ENCODE results near the gene LAMA2.

Gene LAMA2

GRCh38 chr6:128914051-128914450, 31.1 kb downstream of the LAMA2 start:
- no peak overlapping the region for H3K9ac ChIP-seq (ENCODE audit: low read length in 2 of 2)
- H3K4me3 ChIP-seq (ENCODE audit: low read length in 2 of 2), result no peak overlapping the region
- H3K4me1 ChIP-seq (ENCODE audit: control insufficient read depth, insufficient read depth, low read length), result no peaks in the 10 kb centered on the region
- H3K36me3 ChIP-seq (ENCODE audit: control insufficient read depth in 2 of 2, insufficient read depth in 2 of 2, low read length in 2 of 2), result no peaks in the 10 kb centered on the region
- H3K9me3 ChIP-seq (ENCODE audit: control insufficient read depth in 2 of 2, low read length in 2 of 2), result no peaks in the 10 kb centered on the region
- H3K27ac ChIP-seq (ENCODE audit: low read length), result no peak overlapping the region
- no peaks in the 10 kb centered on the region for H3K27me3 ChIP-seq (ENCODE audit: control insufficient read depth in 1 of 2, insufficient read depth in 2 of 2, low read length in 2 of 2)

GRCh38 chr6:128918886-128919285, 35.9 kb downstream of the LAMA2 start:
- H3K36me3 ChIP-seq (ENCODE audit: control insufficient read depth in 2 of 2, insufficient read depth in 2 of 2, low read length in 2 of 2), result no peaks in the 10 kb centered on the region
- no peak overlapping the region for H3K9ac ChIP-seq (ENCODE audit: low read length in 2 of 2)
- H3K27ac ChIP-seq (ENCODE audit: low read length), result no peak overlapping the region
- H3K27me3 ChIP-seq (ENCODE audit: control insufficient read depth in 1 of 2, insufficient read depth in 2 of 2, low read length in 2 of 2), result no peaks in the 10 kb centered on the region
- no peaks in the 10 kb centered on the region for H3K9me3 ChIP-seq (ENCODE audit: control insufficient read depth in 2 of 2, low read length in 2 of 2)
- no peak overlapping the region for H3K4me3 ChIP-seq (ENCODE audit: low read length in 2 of 2)
- H3K4me1 ChIP-seq (ENCODE audit: control insufficient read depth, insufficient read depth, low read length), result no peaks in the 10 kb centered on the region

- no peaks in the 10 kb centered on the region for H3K36me3 ChIP-seq (ENCODE audit: control insufficient read depth in 2 of 2, insufficient read depth in 2 of 2, low read length in 2 of 2)
- no peak overlapping the region for H3K4me3 ChIP-seq (ENCODE audit: low read length in 2 of 2)
- no peak overlapping the region for H3K27ac ChIP-seq (ENCODE audit: low read length)
- no peaks in the 10 kb centered on the region for H3K9me3 ChIP-seq (ENCODE audit: control insufficient read depth in 2 of 2, low read length in 2 of 2)
- H3K9ac ChIP-seq (ENCODE audit: low read length in 2 of 2), result no peak overlapping the region
- no peaks in the 10 kb centered on the region for H3K27me3 ChIP-seq (ENCODE audit: control insufficient read depth in 1 of 2, insufficient read depth in 2 of 2, low read length in 2 of 2)
- H3K4me1 ChIP-seq (ENCODE audit: control insufficient read depth, insufficient read depth, low read length), result no peaks in the 10 kb centered on the region
Observed at GRCh38 chr6:128919412-128920180, 36.7 kb downstream of the LAMA2 start.

- Histone ChIP-seq H3K9me3 (ENCODE audit: control insufficient read depth in 2 of 2, low read length in 2 of 2) (no peaks in the 10 kb centered on the region), H3K27ac (ENCODE audit: low read length) (no peak overlapping the region), H3K9ac (ENCODE audit: low read length in 2 of 2) (no peak overlapping the region), H3K36me3 (ENCODE audit: control insufficient read depth in 2 of 2, insufficient read depth in 2 of 2, low read length in 2 of 2) (no peaks in the 10 kb centered on the region), H3K27me3 (ENCODE audit: control insufficient read depth in 1 of 2, insufficient read depth in 2 of 2, low read length in 2 of 2) (no peaks in the 10 kb centered on the region), H3K4me3 (ENCODE audit: low read length in 2 of 2) (no peak overlapping the region), H3K4me1 (ENCODE audit: control insufficient read depth, insufficient read depth, low read length) (no peaks in the 10 kb centered on the region)
Observed at GRCh38 chr6:128925765-128926164, 42.8 kb downstream of the LAMA2 start.

- H3K9me3 ChIP-seq (ENCODE audit: control insufficient read depth in 2 of 2, low read length in 2 of 2), result no peaks in the 10 kb centered on the region
Observed at GRCh38 chr6:128929869-128930268, 46.9 kb downstream of the LAMA2 start.

GRCh38 chr6:128930321-128930720, 47.4 kb downstream of the LAMA2 start:
- Histone ChIP-seq H3K9ac (ENCODE audit: low read length in 2 of 2) (no peak overlapping the region), H3K36me3 (ENCODE audit: control insufficient read depth in 2 of 2, insufficient read depth in 2 of 2, low read length in 2 of 2) (no peaks in the 10 kb centered on the region), H3K27me3 (ENCODE audit: control insufficient read depth in 1 of 2, insufficient read depth in 2 of 2, low read length in 2 of 2) (no peaks in the 10 kb centered on the region), H3K27ac (ENCODE audit: low read length) (no peak overlapping the region), H3K4me3 (ENCODE audit: low read length in 2 of 2) (no peak overlapping the region), H3K4me1 (ENCODE audit: control insufficient read depth, insufficient read depth, low read length) (no peaks in the 10 kb centered on the region), H3K9me3 (ENCODE audit: control insufficient read depth in 2 of 2, low read length in 2 of 2) (no peaks in the 10 kb centered on the region)

More at GRCh38 chr6:128929869-128930268, 46.9 kb downstream of the LAMA2 start:
- Histone ChIP-seq H3K27me3 (ENCODE audit: control insufficient read depth in 1 of 2, insufficient read depth in 2 of 2, low read length in 2 of 2) (no peaks in the 10 kb centered on the region), H3K9ac (ENCODE audit: low read length in 2 of 2) (no peak overlapping the region), H3K4me3 (ENCODE audit: low read length in 2 of 2) (no peak overlapping the region), H3K36me3 (ENCODE audit: control insufficient read depth in 2 of 2, insufficient read depth in 2 of 2, low read length in 2 of 2) (no peaks in the 10 kb centered on the region), H3K4me1 (ENCODE audit: control insufficient read depth, insufficient read depth, low read length) (no peaks in the 10 kb centered on the region), H3K27ac (ENCODE audit: low read length) (no peak overlapping the region)

- H3K4me3 ChIP-seq (ENCODE audit: low read length in 2 of 2), result no peak overlapping the region
Observed at GRCh38 chr6:128932061-128932460, 49.1 kb downstream of the LAMA2 start.

GRCh38 chr6:128950864-128951263, 67.9 kb downstream of the LAMA2 start:
- Histone ChIP-seq H3K9ac (ENCODE audit: low read length in 2 of 2) (no peak overlapping the region), H3K4me1 (ENCODE audit: control insufficient read depth, insufficient read depth, low read length) (no peaks in the 10 kb centered on the region), H3K9me3 (ENCODE audit: control insufficient read depth in 2 of 2, low read length in 2 of 2) (no peaks in the 10 kb centered on the region), H3K27me3 (ENCODE audit: control insufficient read depth in 1 of 2, insufficient read depth in 2 of 2, low read length in 2 of 2) (no peaks in the 10 kb centered on the region), H3K4me3 (ENCODE audit: low read length in 2 of 2) (no peak overlapping the region), H3K36me3 (ENCODE audit: control insufficient read depth in 2 of 2, insufficient read depth in 2 of 2, low read length in 2 of 2) (no peaks in the 10 kb centered on the region), H3K27ac (ENCODE audit: low read length) (no peak overlapping the region)

More at GRCh38 chr6:128932061-128932460, 49.1 kb downstream of the LAMA2 start:
- Histone ChIP-seq H3K4me1 (ENCODE audit: control insufficient read depth, insufficient read depth, low read length) (no peaks in the 10 kb centered on the region), H3K27me3 (ENCODE audit: control insufficient read depth in 1 of 2, insufficient read depth in 2 of 2, low read length in 2 of 2) (no peaks in the 10 kb centered on the region), H3K9ac (ENCODE audit: low read length in 2 of 2) (no peak overlapping the region), H3K36me3 (ENCODE audit: control insufficient read depth in 2 of 2, insufficient read depth in 2 of 2, low read length in 2 of 2) (no peaks in the 10 kb centered on the region), H3K9me3 (ENCODE audit: control insufficient read depth in 2 of 2, low read length in 2 of 2) (no peaks in the 10 kb centered on the region), H3K27ac (ENCODE audit: low read length) (no peak overlapping the region)

- H3K27ac ChIP-seq (ENCODE audit: low read length), result no peak overlapping the region
- no peaks in the 10 kb centered on the region for H3K4me1 ChIP-seq (ENCODE audit: control insufficient read depth, insufficient read depth, low read length)
- no peaks in the 10 kb centered on the region for H3K36me3 ChIP-seq (ENCODE audit: control insufficient read depth in 2 of 2, insufficient read depth in 2 of 2, low read length in 2 of 2)
- H3K4me3 ChIP-seq (ENCODE audit: low read length in 2 of 2), result no peak overlapping the region
- no peaks in the 10 kb centered on the region for H3K9me3 ChIP-seq (ENCODE audit: control insufficient read depth in 2 of 2, low read length in 2 of 2)
- no peak overlapping the region for H3K9ac ChIP-seq (ENCODE audit: low read length in 2 of 2)
- H3K27me3 ChIP-seq (ENCODE audit: control insufficient read depth in 1 of 2, insufficient read depth in 2 of 2, low read length in 2 of 2), result no peaks in the 10 kb centered on the region
Observed at GRCh38 chr6:128952902-128953301, 70.0 kb downstream of the LAMA2 start.

- Histone ChIP-seq H3K27ac (ENCODE audit: low read length) (no peak overlapping the region), H3K27me3 (ENCODE audit: control insufficient read depth in 1 of 2, insufficient read depth in 2 of 2, low read length in 2 of 2) (no peaks in the 10 kb centered on the region), H3K4me1 (ENCODE audit: control insufficient read depth, insufficient read depth, low read length) (no peaks in the 10 kb centered on the region), H3K4me3 (ENCODE audit: low read length in 2 of 2) (no peak overlapping the region), H3K9ac (ENCODE audit: low read length in 2 of 2) (no peak overlapping the region), H3K9me3 (ENCODE audit: control insufficient read depth in 2 of 2, low read length in 2 of 2) (no peaks in the 10 kb centered on the region), H3K36me3 (ENCODE audit: control insufficient read depth in 2 of 2, insufficient read depth in 2 of 2, low read length in 2 of 2) (no peaks in the 10 kb centered on the region)
Observed at GRCh38 chr6:128954308-128955043, 71.5 kb downstream of the LAMA2 start.

- Histone ChIP-seq H3K9ac (ENCODE audit: low read length in 2 of 2) (no peak overlapping the region), H3K36me3 (ENCODE audit: control insufficient read depth in 2 of 2, insufficient read depth in 2 of 2, low read length in 2 of 2) (no peaks in the 10 kb centered on the region), H3K4me3 (ENCODE audit: low read length in 2 of 2) (no peak overlapping the region), H3K27ac (ENCODE audit: low read length) (no peak overlapping the region), H3K4me1 (ENCODE audit: control insufficient read depth, insufficient read depth, low read length) (no peaks in the 10 kb centered on the region), H3K9me3 (ENCODE audit: control insufficient read depth in 2 of 2, low read length in 2 of 2) (no peaks in the 10 kb centered on the region), H3K27me3 (ENCODE audit: control insufficient read depth in 1 of 2, insufficient read depth in 2 of 2, low read length in 2 of 2) (no peaks in the 10 kb centered on the region)
Observed at GRCh38 chr6:128963561-128963960, 80.6 kb downstream of the LAMA2 start.

Measured in stomach smooth muscle (tissue), 2 donors.